HG03565 (cell line): Measurements from ENCODE around the gene SEPTIN8.
A peak's percentile ranks its signal among the peaks of the same experiment; 100 is the strongest.

Experiments used
- ATAC-seq: cut with Tn5 transposase; IDR thresholded peaks from one replicate; pipeline ENCODE4 v1.9.1; 2021; ENCODE audit warnings: mild to moderate bottlenecking, moderate library complexity; ENCODE audit not compliant: unreplicated experiment

SEPTIN8 gene

DNA sequence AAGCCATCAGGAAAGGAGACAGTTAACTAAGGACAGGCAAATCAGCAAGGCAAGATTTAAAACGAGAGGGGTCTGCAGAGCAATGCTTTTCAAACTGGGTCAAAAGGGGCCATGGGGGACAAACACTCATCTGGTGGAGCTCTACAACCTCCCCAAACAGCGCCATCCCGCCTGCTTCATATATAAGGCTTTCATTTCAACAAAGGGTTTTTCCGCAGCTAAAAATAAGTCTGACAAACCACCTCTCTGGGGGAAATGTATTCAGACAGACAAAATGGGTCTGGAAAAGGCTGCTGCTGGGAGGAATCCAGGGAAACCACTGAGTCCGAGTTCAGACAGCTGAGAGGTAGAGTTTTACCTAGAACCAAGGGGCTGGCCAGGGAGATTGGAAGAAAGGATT lies 8.3 kb upstream of the SEPTIN8 start:
- no peak for ATAC-seq

DNA sequence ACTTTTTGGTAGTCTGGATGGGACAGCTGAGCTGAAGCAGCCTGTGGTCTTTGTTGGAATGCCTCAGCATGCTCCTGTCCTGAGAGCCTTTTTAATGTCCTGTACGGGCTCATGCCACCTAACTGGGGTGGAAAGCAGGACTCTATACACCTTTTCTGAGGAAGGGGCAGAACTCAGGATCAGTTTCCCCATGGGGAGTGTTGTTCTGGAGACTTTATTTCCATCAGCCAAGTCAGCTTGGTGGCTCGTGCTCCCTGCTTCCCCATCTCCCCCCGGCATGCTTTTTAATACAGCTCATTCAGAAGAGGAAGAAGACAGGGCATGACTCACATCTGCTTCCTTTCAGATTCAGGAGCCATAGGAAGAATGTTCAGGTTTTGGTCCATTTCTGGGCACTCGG lies 5.1 kb upstream of the SEPTIN8 start:
- ATAC-seq: no peak

DNA sequence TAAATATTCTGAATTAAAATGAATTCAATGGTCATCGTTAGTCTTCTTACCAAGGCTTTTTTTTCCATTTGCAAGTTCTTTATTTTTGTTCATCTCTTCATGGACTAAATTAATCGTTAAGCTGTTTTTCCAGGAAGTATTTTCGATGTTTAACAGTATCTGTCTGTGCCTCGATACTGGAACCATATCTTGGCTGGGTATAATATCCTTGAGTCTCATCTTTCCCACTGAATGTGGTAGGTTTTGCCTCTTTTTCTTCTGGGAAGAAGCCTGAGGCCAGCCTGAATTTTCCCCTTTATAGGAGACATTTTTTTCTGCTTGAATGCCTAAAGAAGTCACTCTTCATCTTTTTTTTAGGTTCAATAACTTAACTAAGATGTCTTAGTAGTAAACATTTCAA lies 4.0 kb upstream of the SEPTIN8 start:
- no peak for ATAC-seq

DNA sequence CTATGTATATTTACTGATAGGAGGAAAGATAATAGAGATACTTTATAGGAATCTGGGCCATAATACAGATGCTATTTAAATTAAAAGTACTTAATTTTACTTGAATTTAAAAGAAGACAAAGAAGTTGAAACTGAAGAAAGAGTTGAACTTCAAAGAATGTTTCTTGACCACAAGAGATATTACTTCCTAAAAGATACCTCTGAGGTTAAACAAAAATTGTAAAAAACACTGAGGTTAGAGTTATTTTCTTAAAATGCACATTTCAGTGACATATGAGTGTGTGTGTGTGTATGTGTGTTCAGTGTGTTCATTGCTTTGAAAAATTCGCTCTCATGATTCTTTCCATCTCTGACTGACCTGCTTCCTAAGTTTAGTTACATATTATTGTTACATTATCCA lies 3.5 kb upstream of the SEPTIN8 start:
- ATAC-seq: no peak

DNA sequence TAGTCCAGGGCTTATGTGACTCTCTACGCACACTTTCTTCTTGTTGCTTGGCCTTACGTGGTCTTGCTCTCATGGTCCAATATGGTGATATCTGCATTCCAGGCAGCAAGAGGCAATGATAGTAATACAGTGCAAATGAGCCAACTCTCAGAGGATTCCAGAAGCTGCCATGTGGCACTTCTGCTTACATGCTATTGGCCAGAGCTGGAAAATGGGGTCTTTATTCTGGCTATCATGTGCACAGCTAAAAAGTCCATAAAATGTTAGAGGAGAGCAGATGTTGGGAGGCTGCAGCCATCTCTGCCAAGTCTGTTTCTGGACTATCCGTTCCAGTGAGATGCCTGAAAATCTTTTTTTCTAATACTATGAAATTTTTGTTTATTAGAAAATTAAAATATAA lies 2.9 kb upstream of the SEPTIN8 start:
- no peak for ATAC-seq

DNA sequence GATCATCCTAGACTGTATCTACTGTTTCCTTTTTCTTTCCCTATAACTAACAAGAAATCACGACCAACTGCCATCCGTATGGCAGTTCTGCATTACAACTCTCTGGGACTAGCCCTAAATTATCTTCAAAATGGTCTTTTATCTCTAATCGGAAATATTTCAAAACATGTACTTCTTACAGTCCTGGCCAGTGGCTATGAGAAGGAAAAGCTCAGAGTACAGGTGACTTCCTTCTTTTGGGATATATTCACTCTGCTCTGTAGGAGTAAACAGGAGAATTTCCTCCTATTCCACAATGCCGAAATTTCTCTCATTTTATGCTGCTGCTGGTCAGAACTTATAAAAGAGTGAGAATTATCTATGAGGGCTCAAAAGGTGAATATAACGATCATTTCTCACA lies 1.8 kb upstream of the SEPTIN8 start:
- no peak for ATAC-seq

DNA sequence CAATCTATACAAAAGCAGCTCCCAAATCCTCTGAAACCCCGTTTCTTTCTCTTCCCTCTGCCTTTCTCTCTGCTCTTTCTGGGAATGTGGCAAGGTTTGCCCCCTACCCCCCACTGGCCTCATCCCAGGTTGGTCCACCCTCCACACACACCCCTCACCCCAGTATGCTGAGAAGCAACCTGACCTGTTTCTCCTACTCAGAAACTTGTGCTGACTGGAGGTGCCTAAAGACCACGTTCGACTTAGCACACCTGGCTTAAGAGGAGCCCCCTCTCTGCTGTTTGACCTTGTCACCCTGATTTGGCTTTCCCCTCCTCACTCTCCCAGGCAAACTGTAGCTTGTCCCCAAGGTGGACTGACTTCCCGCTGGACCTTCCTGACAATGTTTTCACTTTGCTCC lies 1.1 kb upstream of the SEPTIN8 start:
- ATAC-seq: no peak

DNA sequence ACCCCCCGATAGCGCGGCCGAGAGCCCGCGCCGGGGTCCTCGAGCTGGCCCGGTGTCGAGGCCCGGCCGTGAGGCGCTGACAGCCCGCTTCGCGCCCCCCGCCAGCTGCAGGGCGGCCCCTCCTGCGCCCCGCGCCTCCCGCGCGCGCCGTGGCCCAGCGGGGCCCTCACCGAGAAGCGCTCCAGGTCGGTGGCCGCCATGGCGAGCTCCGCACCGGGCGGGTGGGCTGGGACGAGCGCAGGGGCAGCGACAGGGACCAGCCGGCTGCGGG lies 166 bp downstream of the SEPTIN8 start:
- peak; percentile 25 for ATAC-seq

DNA sequence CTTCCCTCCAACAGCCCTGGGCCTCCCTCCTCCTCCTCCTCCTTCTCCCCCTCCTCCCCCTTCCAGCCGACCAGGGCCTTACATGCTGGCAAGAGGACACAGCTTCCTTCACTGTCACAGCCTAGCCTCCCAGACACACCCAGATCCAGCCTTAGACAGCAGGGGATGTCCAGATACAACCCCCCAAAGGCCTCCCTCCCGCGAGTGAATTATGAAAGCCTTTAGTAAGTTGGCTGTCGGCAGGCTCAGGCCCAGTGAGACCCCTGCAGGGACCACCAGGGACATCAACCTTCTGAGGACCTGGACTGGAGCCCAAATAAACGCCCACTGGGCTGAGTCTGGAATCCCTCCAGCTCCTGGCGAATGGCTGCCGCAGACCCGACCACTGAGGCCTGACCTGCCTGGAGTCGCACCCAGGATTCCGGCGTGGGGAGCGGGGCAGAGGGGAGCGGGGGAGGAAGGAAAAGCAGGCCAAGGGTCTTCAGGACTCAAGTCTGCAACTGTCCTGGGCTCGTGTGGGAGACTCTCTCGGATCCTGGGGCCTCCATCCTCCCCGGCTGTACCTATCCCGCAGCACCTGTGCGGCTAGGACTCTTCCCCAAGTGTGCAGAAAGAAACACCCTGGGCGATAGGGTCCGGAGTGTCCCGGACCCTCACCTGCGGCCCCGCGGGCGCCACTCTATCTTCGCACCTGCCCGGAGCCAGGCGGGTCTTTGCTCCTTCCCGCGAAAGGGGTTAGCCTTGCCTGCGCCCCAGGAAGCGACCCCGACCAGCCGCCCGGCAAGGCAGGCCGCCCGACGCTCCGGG lies 705 bp downstream of the SEPTIN8 start:
- ATAC-seq: no peak

DNA sequence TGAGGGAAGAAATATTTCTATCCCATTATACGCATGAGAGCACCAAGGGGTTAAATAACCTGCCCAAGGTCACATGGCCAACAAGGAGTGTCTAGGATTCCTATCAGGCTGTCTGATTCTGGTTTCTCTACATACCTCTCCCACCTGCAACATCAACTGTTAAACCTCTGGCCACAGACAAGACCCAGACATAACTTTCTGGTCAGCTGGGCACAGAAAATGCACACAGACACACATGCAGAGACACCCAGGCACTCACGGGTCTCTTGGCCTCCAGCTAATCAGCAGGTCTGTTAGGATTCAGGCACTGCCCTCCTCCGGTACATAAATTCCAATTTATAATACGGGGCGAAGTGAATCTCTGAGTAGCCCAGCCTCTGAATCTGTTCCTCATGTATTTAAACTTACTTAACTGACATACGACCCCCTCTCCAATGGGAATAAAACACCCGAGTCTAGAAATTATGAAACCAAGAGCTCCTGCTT lies 1.5 kb downstream of the SEPTIN8 start:
- no peak for ATAC-seq

DNA sequence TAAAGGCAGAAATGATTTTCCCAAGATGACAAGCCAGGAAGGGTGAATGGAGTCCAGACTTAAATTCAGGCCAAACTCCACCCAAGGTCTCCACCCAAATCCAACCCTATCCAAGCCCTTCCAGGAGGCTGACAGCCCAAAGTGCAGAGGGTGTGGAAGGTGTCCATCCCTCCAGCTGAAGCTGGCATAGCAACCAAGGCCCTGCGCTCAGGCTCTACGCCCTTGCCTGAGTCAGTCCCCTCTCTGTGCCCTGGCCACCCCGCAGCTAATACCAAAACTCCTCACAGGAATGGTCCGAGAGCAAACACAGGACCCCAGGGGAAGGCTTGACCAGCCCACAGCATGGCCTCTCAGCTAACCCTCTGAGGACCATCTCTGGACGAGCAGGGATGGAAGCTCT lies 2.1 kb downstream of the SEPTIN8 start:
- ATAC-seq: no peak

DNA sequence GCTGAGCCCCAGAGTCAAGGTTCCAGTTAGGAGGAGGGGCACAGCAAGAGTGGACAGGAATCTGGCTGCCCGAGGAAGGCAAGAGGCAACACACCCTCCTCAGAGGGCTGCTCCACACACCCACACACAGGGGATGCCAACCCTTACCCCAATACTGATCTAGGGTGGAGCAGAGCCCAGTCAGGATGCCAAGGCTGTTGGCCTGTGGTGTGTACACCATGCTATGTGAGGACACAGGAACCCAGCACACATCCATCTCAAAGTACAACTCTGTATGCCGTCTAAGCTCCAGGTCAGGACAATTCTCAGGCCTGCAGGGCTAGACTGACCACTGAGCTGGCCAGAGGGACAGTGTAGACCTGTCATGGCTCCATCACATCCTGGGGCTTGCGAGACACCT lies 2.6 kb downstream of the SEPTIN8 start:
- ATAC-seq: no peak

DNA sequence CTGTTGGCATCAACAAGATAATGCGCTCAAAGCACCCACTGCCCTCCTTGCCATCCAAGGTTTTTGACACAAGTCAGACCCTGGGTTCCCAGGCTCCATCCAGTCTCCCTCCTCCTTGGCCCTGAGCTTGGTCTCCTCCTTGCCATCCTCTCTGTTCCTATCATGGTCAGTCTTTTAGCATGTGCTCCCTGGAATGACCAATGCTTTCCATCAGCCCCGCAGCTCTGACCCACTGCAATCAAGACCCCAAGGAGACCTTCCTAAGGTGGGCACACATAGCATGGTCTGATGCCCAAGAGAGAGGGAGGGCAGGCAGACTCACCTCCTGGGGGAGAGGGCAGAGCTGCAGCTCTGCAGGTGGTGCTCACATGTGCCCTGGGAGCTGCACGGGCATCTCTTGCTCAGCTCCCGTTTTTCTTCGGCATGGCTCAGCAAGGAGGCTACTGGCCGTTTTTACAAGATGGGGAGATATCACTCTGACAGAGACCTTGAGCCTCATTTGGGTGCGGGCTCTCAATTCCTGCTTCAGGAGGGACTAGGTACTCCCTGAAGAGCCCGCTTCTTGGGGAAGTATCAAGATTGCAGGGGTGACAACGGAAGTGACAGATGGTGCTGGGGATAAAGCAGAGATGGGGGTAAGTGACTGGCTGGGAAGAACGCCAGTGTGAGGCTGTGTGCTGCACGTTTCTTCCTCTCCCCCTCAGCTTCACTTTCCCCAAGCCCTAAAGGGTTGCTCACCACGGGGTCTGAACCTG lies 3.3 kb downstream of the SEPTIN8 start:
- ATAC-seq: no peak

DNA sequence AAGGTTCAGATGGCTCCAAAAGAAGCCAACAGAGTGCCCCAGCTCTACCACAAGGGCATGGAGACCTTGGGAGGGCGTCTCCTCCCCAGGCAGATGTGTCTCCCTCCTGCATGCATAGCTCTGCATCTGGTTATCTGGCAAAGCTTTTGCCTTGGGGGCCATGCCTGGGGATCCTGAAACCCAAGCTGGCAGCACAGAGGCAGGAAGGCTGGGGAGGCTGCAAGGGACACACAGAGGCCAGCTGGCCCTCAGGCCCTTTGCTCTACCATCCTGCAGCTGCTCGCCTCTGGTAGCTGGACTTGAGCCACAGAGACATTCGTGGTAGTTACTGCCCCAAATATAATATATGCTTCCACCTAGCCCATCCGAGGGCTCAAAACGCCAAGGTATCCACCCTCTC lies 3.9 kb downstream of the SEPTIN8 start:
- no peak for ATAC-seq

DNA sequence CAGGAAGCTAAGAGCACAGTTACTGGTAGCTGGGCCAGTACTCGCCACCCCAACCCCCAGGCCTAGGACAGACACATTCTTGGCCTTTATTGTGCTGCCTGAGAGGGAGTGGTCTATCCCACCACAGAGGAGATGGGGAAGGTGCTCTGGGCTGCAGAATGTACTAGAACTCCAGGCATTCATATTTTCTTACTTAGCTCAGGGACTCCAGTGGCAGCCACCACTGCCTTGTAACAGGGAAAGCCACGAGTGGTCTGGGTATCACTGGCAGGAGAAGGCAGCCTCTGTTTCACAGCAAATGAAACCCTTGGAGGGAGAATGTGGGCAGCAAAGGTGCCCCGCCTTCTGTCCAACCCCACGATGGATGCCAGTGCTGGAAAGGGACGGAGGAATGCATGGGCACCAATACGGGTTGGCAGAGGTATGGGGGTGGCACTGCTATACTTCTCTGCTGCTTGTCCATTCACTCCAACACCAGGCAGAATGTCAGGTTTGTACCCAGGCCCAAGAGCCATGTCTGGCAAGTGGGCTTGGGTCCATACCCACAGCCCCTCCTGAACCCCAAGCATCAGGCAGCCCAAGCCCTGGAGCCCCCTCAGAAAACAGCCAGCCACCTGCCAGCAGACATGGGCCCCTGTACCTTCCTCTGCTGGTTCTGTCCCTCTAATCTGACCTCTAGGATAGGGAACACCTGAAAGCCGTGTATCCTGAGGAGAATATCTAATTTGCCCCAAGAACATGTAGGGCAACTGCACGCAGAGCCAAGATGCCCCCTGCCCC lies 4.6 kb downstream of the SEPTIN8 start:
- ATAC-seq: no peak

DNA sequence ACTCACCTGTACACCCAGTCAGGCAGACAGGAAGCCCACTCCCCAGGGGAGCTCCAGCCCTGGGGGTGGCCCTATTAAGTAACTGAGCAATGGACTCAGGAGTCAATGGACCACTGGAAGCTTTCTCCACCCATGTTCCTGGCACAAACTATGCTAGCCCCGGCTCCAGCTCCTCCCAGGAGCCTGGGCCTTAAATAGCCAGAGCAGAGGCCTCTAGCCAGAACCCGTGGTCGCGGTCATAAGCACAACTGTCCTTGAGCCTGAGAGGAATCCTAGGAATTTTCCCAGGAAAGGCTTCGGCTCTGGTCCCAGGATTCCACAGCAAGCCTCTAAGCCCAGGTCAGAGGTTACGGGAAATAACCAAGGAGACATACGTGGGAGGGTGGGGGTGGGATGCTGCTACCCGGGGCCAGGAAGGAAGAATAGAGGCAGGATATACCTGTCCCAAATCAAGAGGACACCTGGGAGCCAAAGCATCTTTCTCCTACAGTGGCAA lies 5.5 kb downstream of the SEPTIN8 start:
- ATAC-seq: no peak

DNA sequence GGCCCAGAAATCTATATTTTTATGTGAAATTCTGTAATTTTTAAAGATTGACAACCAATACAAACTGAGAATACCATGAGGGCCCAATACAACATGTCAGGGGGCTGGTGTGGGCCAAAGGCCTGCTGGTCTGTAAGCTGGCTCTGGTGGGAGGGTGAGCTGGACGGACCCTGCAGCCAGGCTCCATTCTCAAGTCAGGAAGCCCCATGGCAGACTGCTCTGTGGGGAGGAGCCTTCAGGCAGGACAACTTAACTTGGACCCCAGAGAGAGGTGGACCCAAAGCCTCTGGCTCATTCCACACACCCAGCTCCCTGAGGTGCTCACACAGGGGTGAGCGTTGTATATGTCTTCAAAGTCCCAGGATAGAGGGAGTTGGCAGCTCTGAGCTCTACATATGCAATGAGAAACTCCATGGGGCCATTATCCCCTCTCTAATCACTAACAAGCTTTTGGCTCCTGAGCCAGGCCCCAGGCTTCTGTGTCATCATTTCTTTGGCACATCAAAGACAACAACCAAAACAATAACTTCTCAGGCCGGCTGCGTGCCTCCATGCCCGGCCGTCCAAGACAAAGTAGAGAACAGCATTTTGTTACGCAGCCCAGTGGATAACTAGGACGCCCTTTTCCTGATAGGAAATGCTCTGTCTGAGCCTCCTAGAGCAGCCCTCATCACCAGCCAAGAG lies 6.4 kb downstream of the SEPTIN8 start:
- ATAC-seq: no peak

DNA sequence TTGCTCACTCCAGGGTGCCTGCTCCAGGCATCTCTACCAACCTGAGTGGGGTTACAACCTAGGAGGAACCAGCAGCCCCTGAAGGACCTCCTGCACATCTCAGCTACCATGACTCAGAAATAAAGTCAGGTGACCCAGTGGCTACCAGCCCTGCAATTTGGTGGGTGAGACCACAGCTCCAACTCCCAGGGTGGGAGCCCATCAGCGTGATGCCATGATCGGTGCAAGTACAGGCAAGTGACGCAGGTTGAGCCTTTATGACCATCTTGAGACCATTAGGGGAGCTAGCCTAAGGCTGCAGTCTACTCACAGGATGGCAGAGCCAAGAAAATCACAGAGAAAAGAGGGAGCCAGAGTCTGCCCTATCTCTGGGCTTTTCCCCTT lies 8.6 kb downstream of the SEPTIN8 start:
- no peak for ATAC-seq

DNA sequence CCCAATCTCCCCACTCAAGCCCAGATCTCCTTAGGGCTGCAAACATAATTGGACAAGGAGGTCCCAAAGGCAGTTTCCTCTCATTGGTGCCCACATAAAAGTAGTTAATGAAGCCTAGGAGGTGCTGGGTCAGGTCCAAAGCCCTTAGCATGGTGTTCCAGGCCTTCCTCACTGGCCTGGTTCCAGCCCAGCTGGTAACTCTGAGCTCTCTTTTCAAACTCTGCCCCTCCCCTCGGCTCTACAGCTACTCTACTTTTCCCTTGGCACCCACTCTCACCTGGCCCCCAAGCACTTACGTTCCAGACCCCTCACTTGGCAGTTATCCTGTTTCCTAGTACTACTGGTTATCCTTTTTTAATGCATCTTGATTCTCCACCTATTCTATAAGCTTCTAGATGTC lies 9.9 kb downstream of the SEPTIN8 start:
- no peak for ATAC-seq

DNA sequence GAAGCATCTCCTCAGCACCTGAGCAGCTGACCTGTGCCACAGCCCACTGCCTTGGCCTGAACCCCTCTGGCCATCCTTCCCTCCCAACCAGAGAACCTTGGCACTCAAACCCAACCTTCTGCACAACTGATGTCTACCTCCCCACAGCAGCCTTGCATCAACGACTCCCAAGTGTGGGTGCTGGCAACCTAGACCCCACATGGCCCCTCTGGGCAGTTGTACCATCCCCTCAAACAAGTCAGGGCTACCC lies 10.3 kb downstream of the SEPTIN8 start:
- ATAC-seq: no peak

DNA sequence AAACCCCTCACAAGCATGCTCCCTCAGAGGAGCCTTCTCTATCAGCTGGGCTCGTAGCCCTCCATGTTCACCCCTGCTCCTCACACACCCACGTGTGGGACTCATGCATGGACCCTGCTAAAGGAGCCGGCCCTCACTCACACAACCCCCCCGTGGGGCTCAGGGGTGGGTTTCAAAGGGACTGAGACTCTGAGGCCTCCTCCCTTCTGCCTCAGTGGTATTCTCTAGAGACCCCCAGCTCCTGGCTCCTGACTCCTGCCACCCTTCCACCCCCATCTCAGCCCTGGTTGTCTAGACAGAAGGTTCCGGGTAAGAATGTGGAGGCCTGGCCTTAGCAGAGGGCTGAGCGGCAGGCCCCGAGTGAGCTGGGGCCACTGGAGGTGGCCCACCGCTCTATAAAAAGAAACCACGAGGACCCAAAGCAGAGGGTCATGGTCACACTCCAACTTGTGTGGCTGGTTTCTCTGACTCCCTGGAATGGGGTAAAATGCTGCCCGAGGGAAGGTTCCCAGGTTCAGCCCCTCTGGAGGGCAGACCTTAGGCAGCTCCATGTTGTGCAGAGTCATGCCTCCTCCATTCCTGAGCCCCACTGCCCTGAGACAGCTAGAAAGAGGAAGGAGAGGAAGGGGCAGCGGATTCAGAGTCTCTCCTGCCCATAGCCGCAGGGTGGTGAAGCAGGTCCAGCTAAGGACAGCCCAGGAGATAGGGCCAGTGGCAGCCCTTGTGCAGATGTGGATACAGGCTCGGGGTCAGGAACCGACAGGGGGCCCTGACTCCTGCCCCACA lies 10.8 kb downstream of the SEPTIN8 start:
- no peak for ATAC-seq
